Mucosa of gallbladder (tissue), 1 donor: ENCODE data around the gene NT5DC2. TPM values are rescaled to one million over a fixed set of nuclear protein-coding genes. Genes with fewer than 3 reads are reported as not detected.

Source experiments
- DNase-seq: peaks from one replicate; pipeline ENCODE4 v3.0.0-alpha.2; 2020; ENCODE audit warnings: low spot score
- total RNA-seq: library from RNA; stranded (reverse); gene quantifications from one replicate; pipeline ENCODE4 v1.2.1, GENCODE V29; 2021
- donor health status: DM: no; HTN: no; CAD: no.

The NT5DC2 gene
- total RNA-seq, 1 donor from 2014 or later = 20.3 TPM

- DNase-seq = no peak
Observed at GRCh38 chr3:52524752-52525679, 8.6 kb downstream of the NT5DC2 start.

- no peak for DNase-seq
Observed at GRCh38 chr3:52524258-52524751, 9.4 kb downstream of the NT5DC2 start.

GRCh38 chr3:52523386-52524257 lies 10.0 kb downstream of the NT5DC2 start:
- DNase-seq = no peak

GRCh38 chr3:52522651-52523251 lies 10.9 kb downstream of the NT5DC2 start:
- no peak for DNase-seq

- DNase-seq = no peak
Observed at GRCh38 chr3:52521881-52522650, 11.6 kb downstream of the NT5DC2 start.

GRCh38 chr3:52521488-52521824 lies 12.2 kb downstream of the NT5DC2 start:
- DNase-seq = no peak

- no peak for DNase-seq
Observed at GRCh38 chr3:52520716-52521487, 12.8 kb downstream of the NT5DC2 start.

- no peak for DNase-seq
Observed at GRCh38 chr3:52520141-52520667, 13.5 kb downstream of the NT5DC2 start.

- DNase-seq = no peak
Observed at GRCh38 chr3:52519445-52520140, 14.1 kb downstream of the NT5DC2 start.

GRCh38 chr3:52518723-52519444 lies 14.8 kb downstream of the NT5DC2 start:
- DNase-seq = no peak

- no peak for DNase-seq
Observed at GRCh38 chr3:52517796-52518722, 15.6 kb downstream of the NT5DC2 start.

GRCh38 chr3:52516509-52517195 lies 17.0 kb downstream of the NT5DC2 start:
- DNase-seq = no peak

- no peak for DNase-seq
Observed at GRCh38 chr3:52515192-52515591, 18.5 kb downstream of the NT5DC2 start.

- no peak for DNase-seq
Observed at GRCh38 chr3:52514576-52514975, 19.1 kb downstream of the NT5DC2 start.

GRCh38 chr3:52513281-52513680 lies 20.4 kb downstream of the NT5DC2 start:
- DNase-seq = no peak

- DNase-seq = no peak
Observed at GRCh38 chr3:52512727-52513126, 20.9 kb downstream of the NT5DC2 start.

GRCh38 chr3:52512105-52512504 lies 21.6 kb downstream of the NT5DC2 start:
- no peak for DNase-seq
